Activated T-helper 2 cell treated with anti-CD3 and anti-CD28 coated beads, Interferon-gamma antibody, Interleukin-2, Interleukin-4, amounts not matched to agents 10 μg/mL and 5 μg/mL and 100 μg/mL, durations not matched to agents 14 hours and 24 hours and 36 hours (primary cell): ENCODE measurements around the gene CCDC68. TPM values are rescaled to one million over a fixed set of nuclear protein-coding genes. Genes with fewer than 3 reads are reported as not detected.
"Not testable (repeated sequence)": the region's sequence is repeated elsewhere in the genome, so short reads cannot be mapped to it uniquely, and the experiment has no call there.

Experiments
- DNase-seq: peaks from one replicate; pipeline ENCODE4 v3.0.0; 2021; ENCODE audit warnings: low spot score
- H3K27ac Mint-ChIP-seq: one replicate; pipeline ENCODE4 v1.8.0; 2021; ENCODE audit warnings: mixed read lengths
- H3K27me3 Mint-ChIP-seq: one replicate; pipeline ENCODE4 v1.8.0; 2021; ENCODE audit warnings: low read depth, mixed read lengths
- H3K36me3 Mint-ChIP-seq: one replicate; pipeline ENCODE4 v1.8.0; 2021; ENCODE audit warnings: low read depth, mixed read lengths
- H3K4me1 Mint-ChIP-seq: one replicate; pipeline ENCODE4 v1.8.0; 2021; ENCODE audit warnings: low read depth, mixed read lengths
- H3K4me3 Mint-ChIP-seq: one replicate; pipeline ENCODE4 v1.8.0; 2021; ENCODE audit warnings: low read depth, mild to moderate bottlenecking, moderate library complexity, mixed read lengths
- H3K9me3 Mint-ChIP-seq: one replicate; pipeline ENCODE4 v1.8.0; 2021; ENCODE audit warnings: mixed read lengths
- intact Hi-C: fragments of 100-400 bp; cut with micrococcal nuclease; formaldehyde crosslinking; loops from one replicate; pipeline ENCODE4 v1.15.1; 2023
- total RNA-seq: library from RNA; stranded (reverse); gene quantifications from 2 replicates; pipeline ENCODE4 v1.2.3, GENCODE V29; 2022

Gene CCDC68
- total RNA-seq, 1 donor from 2014 or later: not detected

DNA sequence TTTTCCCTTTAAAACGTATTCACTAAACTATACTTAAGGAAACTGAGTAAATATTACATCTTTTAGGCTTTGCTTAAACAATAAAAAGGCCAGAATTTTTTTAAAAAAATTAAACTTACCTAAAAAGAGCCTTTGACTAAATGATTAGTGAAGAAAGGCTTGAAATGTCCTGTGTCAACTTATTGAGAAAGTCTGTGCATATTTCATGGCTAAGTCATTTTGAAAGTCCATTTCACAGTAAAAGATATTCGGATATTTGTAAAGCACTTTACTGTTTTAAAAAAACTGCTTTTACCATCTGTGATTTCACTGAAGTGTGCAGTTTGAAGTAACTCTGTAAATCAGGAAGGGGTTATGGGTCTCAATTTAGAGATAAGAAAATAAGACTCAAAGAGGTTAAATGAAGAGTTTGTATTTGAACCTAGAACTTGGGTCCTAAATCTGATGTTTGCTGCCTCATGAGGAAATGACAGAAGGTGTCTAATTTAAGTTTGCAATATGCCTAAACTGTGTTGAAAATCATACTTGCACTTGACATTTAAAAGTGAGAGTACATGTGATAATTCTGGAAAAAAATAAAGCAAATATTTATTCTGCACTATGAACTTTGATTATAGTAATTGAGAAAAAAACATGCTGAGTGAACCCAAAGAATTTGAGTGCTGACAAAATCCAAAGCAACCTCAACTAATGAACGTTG is 80.5 kb downstream of the CCDC68 start:
- Mint-ChIP-seq H3K27ac (no peak overlapping the region), H3K4me3 (no peak overlapping the region), H3K27me3 (peaks cover 9% of the 10 kb centered on the region), H3K9me3 (no peaks in the 10 kb centered on the region), H3K4me1 (peaks cover 3% of the 10 kb centered on the region), H3K36me3 (peaks cover 3% of the 10 kb centered on the region)
- intact Hi-C loops: no loop called here
- DNase-seq: no peak

DNA sequence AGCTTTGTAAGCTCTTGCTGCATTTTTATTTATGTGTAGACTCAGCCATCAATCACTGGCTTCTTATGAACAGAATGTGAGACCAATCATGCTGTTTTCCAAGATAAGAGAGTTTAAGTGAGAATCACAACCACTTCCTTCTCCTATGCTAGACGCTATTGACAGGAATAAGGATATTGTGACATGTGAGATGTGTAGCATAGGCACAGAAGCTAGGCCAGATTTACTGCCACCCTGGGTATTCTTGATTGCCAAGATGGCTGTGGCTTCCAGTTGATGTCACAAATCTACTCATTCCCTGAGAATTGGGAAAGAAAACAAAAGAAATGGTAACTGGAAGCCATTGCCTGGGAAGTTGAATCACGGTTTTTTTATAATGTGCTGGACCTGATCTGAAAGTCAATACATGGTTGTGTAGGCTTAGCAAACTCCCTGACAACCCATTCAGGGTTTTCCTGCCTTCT is 81.1 kb downstream of the CCDC68 start:
- intact Hi-C loops: no loop called here
- peaks cover 9% of the 10 kb centered on the region for H3K4me1 Mint-ChIP-seq
- no peaks in the 10 kb centered on the region for H3K9me3 Mint-ChIP-seq
- no peak overlapping the region for H3K27ac Mint-ChIP-seq
- H3K4me3 Mint-ChIP-seq: no peak overlapping the region
- H3K27me3 Mint-ChIP-seq: peaks cover 9% of the 10 kb centered on the region
- peaks cover 3% of the 10 kb centered on the region for H3K36me3 Mint-ChIP-seq
- no peak for DNase-seq

DNA sequence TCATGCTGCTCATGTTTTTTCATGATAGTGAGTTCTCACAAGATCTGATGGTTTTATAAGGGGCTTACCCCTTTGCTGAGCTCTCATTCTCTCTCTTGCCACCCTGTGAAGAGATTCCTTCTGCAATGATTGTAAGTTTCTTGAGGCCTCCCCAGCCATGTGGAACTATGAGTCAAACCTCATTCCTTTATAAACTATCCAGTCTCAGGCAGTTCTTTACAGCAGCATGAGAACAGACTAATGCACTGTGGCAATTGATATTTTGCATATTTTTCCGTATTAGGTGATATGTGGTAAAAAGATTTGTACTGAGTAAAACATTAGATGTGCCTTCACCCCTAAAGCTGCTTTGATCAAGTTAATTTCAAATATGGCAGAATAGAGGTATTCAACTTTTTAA is 82.2 kb downstream of the CCDC68 start:
- DNase-seq: no peak
- Mint-ChIP-seq H3K9me3 (no peaks in the 10 kb centered on the region), H3K4me1 (peaks cover 14% of the 10 kb centered on the region), H3K4me3 (no peak overlapping the region), H3K27me3 (peaks cover 6% of the 10 kb centered on the region), H3K27ac (no peak overlapping the region), H3K36me3 (no peaks in the 10 kb centered on the region)
- intact Hi-C loops: no loop called here

DNA sequence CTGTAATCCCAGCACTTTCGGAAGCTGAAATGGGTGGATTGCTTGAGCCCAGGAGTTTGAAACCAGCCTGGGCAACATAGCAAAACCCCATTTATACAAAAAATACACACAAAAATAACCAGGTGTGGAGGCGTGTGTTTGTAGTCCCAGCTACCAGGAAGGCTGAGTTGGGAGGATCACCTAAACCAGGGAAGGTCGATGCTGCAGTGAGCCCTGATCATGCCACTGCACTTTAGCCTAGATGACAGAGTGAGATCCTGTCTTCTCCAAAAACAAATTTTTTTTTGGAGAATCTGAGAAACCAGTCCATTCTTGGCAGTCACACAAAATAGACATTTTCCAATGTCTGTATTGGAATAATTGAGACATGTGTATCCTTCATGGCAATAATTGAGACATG is 84.2 kb downstream of the CCDC68 start:
- no peak overlapping the region for H3K27ac Mint-ChIP-seq
- H3K4me1 Mint-ChIP-seq: peaks cover 14% of the 10 kb centered on the region
- no peaks in the 10 kb centered on the region for H3K9me3 Mint-ChIP-seq
- no peak for DNase-seq
- H3K4me3 Mint-ChIP-seq: no peak overlapping the region
- peaks cover 9% of the 10 kb centered on the region for H3K27me3 Mint-ChIP-seq
- no peaks in the 10 kb centered on the region for H3K36me3 Mint-ChIP-seq
- intact Hi-C loops: no loop called here

DNA sequence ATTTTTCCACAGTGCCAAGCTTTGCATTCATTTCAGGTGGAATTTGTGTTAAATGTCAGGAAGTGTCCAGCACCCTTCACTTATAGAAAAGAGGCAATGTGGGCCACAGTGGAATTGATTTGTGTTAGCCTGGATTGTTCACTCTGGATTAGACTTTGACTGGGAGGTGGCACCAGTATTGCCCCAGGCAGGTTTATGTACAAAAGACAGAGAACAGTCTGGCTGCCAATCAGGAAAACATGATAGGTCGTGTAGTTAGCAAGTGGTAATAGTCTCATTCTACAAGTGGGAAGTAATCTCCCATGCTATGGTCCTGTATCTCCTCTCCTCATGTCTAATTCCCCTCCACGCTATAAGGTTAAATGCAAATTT is 85.4 kb downstream of the CCDC68 start:
- intact Hi-C loops: no loop called here
- Mint-ChIP-seq H3K27me3 (peaks cover 9% of the 10 kb centered on the region), H3K4me1 (peaks cover 14% of the 10 kb centered on the region), H3K9me3 (no peaks in the 10 kb centered on the region), H3K36me3 (no peaks in the 10 kb centered on the region), H3K27ac (no peak overlapping the region), H3K4me3 (no peak overlapping the region)
- no peak for DNase-seq

DNA sequence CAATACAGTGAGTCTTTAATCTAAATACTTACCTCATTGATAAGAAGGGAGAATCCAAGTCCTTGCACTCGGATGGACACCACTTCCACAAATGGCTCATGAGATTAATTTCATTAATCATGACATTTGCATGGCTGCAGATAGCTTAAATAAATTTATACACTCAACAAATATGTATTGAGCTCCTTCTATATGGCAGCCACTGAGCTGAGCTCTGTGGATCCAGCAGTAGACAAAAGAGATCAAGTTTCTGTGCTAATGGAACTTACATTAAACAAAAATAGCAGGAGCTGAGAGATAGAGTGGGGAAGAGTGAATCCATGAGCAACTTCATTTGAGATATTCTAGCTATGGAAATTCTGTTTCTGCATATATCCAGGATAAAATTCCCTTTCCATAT is 86.6 kb downstream of the CCDC68 start:
- intact Hi-C loops: no loop called here
- H3K36me3 Mint-ChIP-seq: no peaks in the 10 kb centered on the region
- peaks cover 9% of the 10 kb centered on the region for H3K27me3 Mint-ChIP-seq
- no peaks in the 10 kb centered on the region for H3K9me3 Mint-ChIP-seq
- DNase-seq: no peak
- H3K27ac Mint-ChIP-seq: no peak overlapping the region
- H3K4me3 Mint-ChIP-seq: no peak overlapping the region
- H3K4me1 Mint-ChIP-seq: peaks cover 14% of the 10 kb centered on the region

DNA sequence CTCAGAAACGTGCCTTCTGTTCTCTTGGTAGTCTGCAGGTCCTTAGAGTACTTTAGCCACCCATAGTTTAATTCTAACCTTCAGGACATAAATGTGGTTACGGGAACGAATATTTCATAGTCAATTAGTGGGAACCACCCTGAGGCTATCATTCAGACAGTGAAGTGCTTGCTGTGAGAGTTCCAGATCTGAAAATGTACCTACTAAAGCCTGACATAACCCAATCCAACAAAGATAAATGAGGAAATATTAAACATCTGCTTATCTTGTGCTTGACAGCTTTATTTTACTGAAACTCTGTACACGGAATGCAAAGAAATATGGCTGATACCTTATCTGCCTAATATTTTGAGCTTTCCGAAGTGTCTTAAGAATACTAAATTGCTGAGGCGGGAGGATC is 88.0 kb downstream of the CCDC68 start:
- Mint-ChIP-seq H3K36me3 (no peaks in the 10 kb centered on the region), H3K4me3 (no peak overlapping the region), H3K27ac (no peak overlapping the region), H3K27me3 (peaks cover 11% of the 10 kb centered on the region), H3K9me3 (no peaks in the 10 kb centered on the region), H3K4me1 (peaks cover 14% of the 10 kb centered on the region)
- intact Hi-C loops: no loop called here
- DNase-seq: no peak

DNA sequence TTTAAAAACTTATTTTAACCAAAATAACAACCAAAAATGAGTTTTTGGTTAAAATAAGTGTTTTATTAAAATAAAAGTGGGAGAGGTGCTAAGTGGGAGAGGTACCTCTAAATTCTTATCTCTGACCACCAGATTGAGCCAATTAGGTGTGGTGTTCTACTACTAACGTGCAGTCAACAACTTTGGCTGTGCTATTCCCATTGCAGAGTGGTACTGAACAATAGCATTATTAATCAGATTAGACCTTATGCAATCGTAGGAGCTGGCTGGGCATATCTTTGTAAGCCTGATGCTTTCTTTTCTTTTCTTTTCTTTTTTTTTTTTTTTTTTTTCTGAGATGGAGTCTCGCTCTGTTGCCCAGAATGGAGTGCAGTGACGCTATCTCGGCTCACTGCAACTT is 92.1 kb downstream of the CCDC68 start:
- no peaks in the 10 kb centered on the region for H3K36me3 Mint-ChIP-seq
- H3K9me3 Mint-ChIP-seq: no peaks in the 10 kb centered on the region
- no peak overlapping the region for H3K4me3 Mint-ChIP-seq
- H3K27ac Mint-ChIP-seq: no peak overlapping the region
- DNase-seq: no peak
- intact Hi-C loops: no loop called here
- peaks cover 6% of the 10 kb centered on the region for H3K27me3 Mint-ChIP-seq
- H3K4me1 Mint-ChIP-seq: no peaks in the 10 kb centered on the region

DNA sequence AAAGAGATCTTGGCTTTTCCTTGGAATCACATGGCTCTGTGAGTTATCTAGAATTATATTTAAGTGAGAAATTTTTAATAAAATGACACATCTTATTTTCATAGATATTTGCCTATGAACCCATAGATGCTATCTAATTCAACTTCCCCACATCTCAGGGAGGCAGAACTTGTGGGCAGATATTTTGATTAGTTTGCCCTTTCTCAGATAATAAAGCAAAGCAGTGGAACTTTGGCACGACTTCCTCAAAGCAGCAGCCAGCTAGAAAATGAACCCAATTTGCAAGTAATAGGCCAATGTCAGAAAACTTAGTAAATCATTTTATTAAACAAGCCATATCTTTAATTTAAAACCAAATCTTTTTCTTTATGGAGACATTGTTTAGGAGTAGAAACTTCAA is 98.3 kb downstream of the CCDC68 start:
- H3K4me1 Mint-ChIP-seq: peaks cover 2% of the 10 kb centered on the region
- no peak overlapping the region for H3K4me3 Mint-ChIP-seq
- H3K27me3 Mint-ChIP-seq: peaks cover 9% of the 10 kb centered on the region
- no peak for DNase-seq
- no peak overlapping the region for H3K27ac Mint-ChIP-seq
- intact Hi-C loops: no loop called here
- no peaks in the 10 kb centered on the region for H3K36me3 Mint-ChIP-seq
- H3K9me3 Mint-ChIP-seq: no peaks in the 10 kb centered on the region

DNA sequence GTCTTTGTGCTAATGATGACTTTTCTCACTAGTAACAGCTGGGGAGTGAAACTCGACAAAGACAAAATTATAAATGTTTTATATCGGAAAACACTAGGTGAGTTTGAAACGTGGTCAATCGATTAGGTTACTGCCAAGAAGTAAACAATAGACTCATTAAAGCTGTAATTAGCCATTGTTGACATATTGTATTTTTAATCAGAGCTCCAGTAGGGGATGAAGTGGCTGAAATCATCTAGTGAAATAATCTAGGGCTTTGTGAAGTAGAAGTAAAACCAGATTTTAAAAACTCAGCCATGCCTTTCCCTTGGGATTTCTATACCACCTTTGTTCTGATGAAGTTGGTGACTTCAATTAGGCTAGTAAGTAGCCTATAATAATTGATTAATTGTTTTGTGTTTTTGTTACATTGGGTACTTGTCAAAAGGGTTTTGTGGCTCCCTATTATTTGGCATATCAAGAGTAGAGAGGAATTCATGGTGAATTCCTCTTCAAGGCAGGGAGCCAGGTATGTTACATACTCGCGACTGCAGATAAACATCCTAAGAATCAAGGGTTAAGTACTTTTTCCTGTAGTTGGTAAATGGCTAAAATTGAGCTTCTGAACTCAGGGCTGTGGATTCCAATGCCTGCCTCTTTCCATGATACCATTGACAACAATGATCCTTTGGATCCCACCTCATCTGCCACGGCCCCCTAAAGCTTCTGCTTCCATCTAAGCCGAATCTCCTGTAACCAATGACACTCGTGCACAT is 99.4 kb downstream of the CCDC68 start:
- intact Hi-C loops: no loop called here
- Mint-ChIP-seq H3K9me3 (no peaks in the 10 kb centered on the region), H3K27ac (no peak overlapping the region), H3K27me3 (peaks cover 9% of the 10 kb centered on the region), H3K36me3 (no peaks in the 10 kb centered on the region), H3K4me1 (peaks cover 4% of the 10 kb centered on the region), H3K4me3 (no peak overlapping the region)
- no peak for DNase-seq

DNA sequence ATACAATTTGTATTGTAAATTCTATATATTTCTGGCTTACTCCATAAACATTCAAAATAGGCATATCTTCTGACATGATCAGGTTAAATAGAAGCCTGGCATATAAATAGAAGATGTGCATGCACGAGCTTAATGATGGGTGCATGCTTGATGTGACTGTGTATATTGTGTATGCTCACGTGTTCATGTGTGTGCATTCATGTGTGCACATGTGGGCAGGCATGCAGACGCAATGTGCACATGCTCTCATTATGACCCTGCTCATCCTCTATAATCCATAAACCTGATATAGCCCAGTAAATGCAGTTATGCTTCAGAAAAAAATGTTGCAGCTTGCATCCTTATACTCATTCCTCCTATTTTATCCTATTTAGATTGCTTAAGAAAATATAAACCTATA is 101.8 kb downstream of the CCDC68 start:
- Mint-ChIP-seq H3K4me1 (peaks cover 17% of the 10 kb centered on the region), H3K9me3 (no peaks in the 10 kb centered on the region), H3K4me3 (no peak overlapping the region), H3K36me3 (no peaks in the 10 kb centered on the region), H3K27me3 (peaks cover 8% of the 10 kb centered on the region), H3K27ac (no peak overlapping the region)
- no peak for DNase-seq
- intact Hi-C loops: no loop called here

DNA sequence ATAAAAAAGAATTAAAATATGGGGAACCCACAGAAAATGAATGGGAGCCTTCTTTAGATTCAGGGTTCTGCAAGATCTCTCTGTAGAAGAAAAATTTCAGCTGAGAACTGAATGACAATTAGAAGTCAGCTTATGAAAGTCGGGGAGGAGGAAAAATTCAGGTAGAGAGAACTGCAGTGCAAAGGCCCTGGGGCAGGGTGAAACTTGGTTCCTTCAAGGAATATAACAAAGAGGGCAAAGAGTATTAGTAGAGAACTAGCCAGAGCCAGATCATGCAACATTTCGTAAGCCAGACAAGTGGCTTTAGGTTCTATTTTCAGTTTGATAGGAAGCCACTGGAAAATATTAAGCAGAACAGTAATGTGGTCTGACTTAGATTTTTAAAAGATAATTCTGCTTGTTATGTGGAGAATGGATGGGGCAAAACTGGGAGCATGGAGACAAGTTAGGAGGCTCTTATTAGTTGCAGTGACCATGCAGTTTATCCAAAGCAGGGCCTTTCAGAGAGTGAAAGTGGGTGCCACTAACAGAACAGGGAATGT is 103.1 kb downstream of the CCDC68 start:
- intact Hi-C loops: no loop called here
- Mint-ChIP-seq H3K27me3 (peaks cover 9% of the 10 kb centered on the region), H3K4me1 (peaks cover 22% of the 10 kb centered on the region), H3K27ac (no peak overlapping the region), H3K4me3 (no peak overlapping the region), H3K9me3 (no peaks in the 10 kb centered on the region), H3K36me3 (no peaks in the 10 kb centered on the region)
- no peak for DNase-seq

DNA sequence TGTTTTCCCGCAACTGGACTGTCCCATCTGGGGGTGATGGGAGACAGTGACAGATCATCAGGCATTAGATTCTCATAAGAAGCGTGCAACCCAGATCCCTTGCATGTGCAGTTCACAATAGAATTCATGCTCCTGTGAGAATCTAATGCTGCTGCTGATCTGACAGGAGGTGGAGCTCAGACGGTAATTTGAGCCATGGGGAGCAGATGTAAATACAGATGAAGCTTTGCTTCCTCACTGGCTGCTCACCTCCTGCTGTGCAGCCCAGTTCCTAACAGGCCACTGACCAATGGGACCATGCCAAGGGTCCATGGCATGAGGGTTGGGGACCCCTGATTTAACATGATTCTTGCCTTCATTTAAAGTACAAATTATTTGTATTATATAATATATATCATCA is 104.2 kb downstream of the CCDC68 start:
- H3K9me3 Mint-ChIP-seq, intact Hi-C loops, H3K27me3 Mint-ChIP-seq, H3K27ac Mint-ChIP-seq, H3K36me3 Mint-ChIP-seq, DNase-seq, H3K4me3 Mint-ChIP-seq: not testable (repeated sequence)
- peaks cover 22% of the 10 kb centered on the region for H3K4me1 Mint-ChIP-seq
